Activated CD4-positive, alpha-beta memory T cell treated with anti-CD3 and anti-CD28 coated beads for 36 hours (primary cell): ENCODE results near the gene CDC45. TPM values are rescaled to one million over a fixed set of nuclear protein-coding genes. Genes with fewer than 3 reads are reported as not detected.

Source experiments
- CTCF ChIA-PET: fragments of 350-600 bp; sonication (Branson Sonifier 250); formaldehyde crosslinking; loops from one replicate; lab custom pipeline; 2021; ENCODE audit warnings: antibody characterized with exemption, inconsistent platforms; lab: Charles Lee
- POLR2A ChIA-PET: fragments of 350-600 bp; sonication (Branson Sonifier 250); formaldehyde crosslinking; loops from one replicate; lab custom pipeline; 2021; ENCODE audit warnings: antibody characterized with exemption; lab: Charles Lee
- DNase-seq: peaks from one replicate; pipeline ENCODE4 v3.0.0-alpha.2; 2020
- H3K27ac Mint-ChIP-seq: one replicate; pipeline ENCODE4 v1.8.0; 2021; ENCODE audit warnings: mixed read lengths
- H3K27me3 Mint-ChIP-seq: one replicate; pipeline ENCODE4 v1.8.0; 2021; ENCODE audit warnings: mixed read lengths
- H3K36me3 Mint-ChIP-seq: one replicate; pipeline ENCODE4 v1.8.0; 2021; ENCODE audit warnings: mixed read lengths
- H3K4me1 Mint-ChIP-seq: one replicate; pipeline ENCODE4 v1.8.0; 2021; ENCODE audit warnings: low read depth, mixed read lengths
- H3K4me3 Mint-ChIP-seq: one replicate; pipeline ENCODE4 v1.8.0; 2021; ENCODE audit warnings: mild to moderate bottlenecking, mixed read lengths
- H3K9me3 Mint-ChIP-seq: one replicate; pipeline ENCODE4 v1.8.0; 2021; ENCODE audit warnings: mixed read lengths
- intact Hi-C: fragments of 100-400 bp; cut with micrococcal nuclease; formaldehyde crosslinking; loops from one replicate; pipeline ENCODE4 v1.15.1; 2023
- total RNA-seq, 2 experiments: library from RNA; stranded (reverse); gene quantifications; one replicate each; pipeline ENCODE4 v1.2.3, GENCODE V29; 2021

The CDC45 gene
- total RNA-seq, 2 experiments from 2014 or later: 122 to 130 TPM

- Mint-ChIP-seq H3K27me3 (peaks cover 4% of the 10 kb centered on the region), H3K36me3 (no peaks in the 10 kb centered on the region), H3K27ac (no peak overlapping the region), H3K4me1 (no peaks in the 10 kb centered on the region), H3K9me3 (no peaks in the 10 kb centered on the region), H3K4me3 (no peak overlapping the region)
- intact Hi-C loops: no loop called here
- ChIA-PET POLR2A (no interaction called here), CTCF (interaction anchor here (1.1 to 1.3 kb wide), 2 partner anchors 71 to 171 kb away, joined by 3 to 4 read pairs; no protein-coding TSS in a partner anchor)
- no peak for DNase-seq
Measured at GRCh38 chr22:19559324-19559811, 79.6 kb downstream of the CDC45 start.

- POLR2A ChIA-PET: no interaction called here
- H3K9me3 Mint-ChIP-seq: no peaks in the 10 kb centered on the region
- no peak overlapping the region for H3K27ac Mint-ChIP-seq
Measured at GRCh38 chr22:19559956-19560355, 80.2 kb downstream of the CDC45 start.

GRCh38 chr22:19565382-19566278 is 85.9 kb downstream of the CDC45 start:
- intact Hi-C loops: no loop called here
- no peak for DNase-seq
- Mint-ChIP-seq H3K9me3 (no peaks in the 10 kb centered on the region), H3K36me3 (no peaks in the 10 kb centered on the region), H3K27ac (no peak overlapping the region), H3K27me3 (no peaks in the 10 kb centered on the region), H3K4me1 (peaks cover 3% of the 10 kb centered on the region), H3K4me3 (no peak overlapping the region)
- ChIA-PET POLR2A (no interaction called here), CTCF (interaction anchor here (0.8 to 2.3 kb wide), 2 partner anchors 64 to 67 kb away, joined by 3 to 8 read pairs; no protein-coding TSS in a partner anchor)

More at GRCh38 chr22:19559956-19560355, 80.2 kb downstream of the CDC45 start:
- Mint-ChIP-seq H3K4me3 (no peak overlapping the region), H3K27me3 (peaks cover 4% of the 10 kb centered on the region), H3K4me1 (no peaks in the 10 kb centered on the region), H3K36me3 (no peaks in the 10 kb centered on the region)
- intact Hi-C loops: no loop called here
- DNase-seq: no peak
- CTCF ChIA-PET: interaction anchor here (1.0 to 1.3 kb wide), 3 partner anchors 70 to 170 kb away, joined by 3 to 4 read pairs (median 3); no protein-coding TSS in a partner anchor

- H3K4me1 Mint-ChIP-seq: peaks cover 3% of the 10 kb centered on the region
- DNase-seq: no peak
- no peak overlapping the region for H3K27ac Mint-ChIP-seq
- intact Hi-C loops: no loop called here
- ChIA-PET CTCF (interaction anchor here (2.3 kb wide), 1 partner anchor 63 kb away, joined by 8 read pairs; no protein-coding TSS in a partner anchor), POLR2A (no interaction called here)
- no peaks in the 10 kb centered on the region for H3K27me3 Mint-ChIP-seq
- no peak overlapping the region for H3K4me3 Mint-ChIP-seq
- no peaks in the 10 kb centered on the region for H3K36me3 Mint-ChIP-seq
- no peaks in the 10 kb centered on the region for H3K9me3 Mint-ChIP-seq
Measured at GRCh38 chr22:19566279-19567156, 86.8 kb downstream of the CDC45 start.

GRCh38 chr22:19567157-19568009 is 87.7 kb downstream of the CDC45 start:
- Mint-ChIP-seq H3K4me1 (peaks cover 3% of the 10 kb centered on the region), H3K36me3 (no peaks in the 10 kb centered on the region), H3K27me3 (no peaks in the 10 kb centered on the region), H3K27ac (no peak overlapping the region), H3K4me3 (no peak overlapping the region), H3K9me3 (no peaks in the 10 kb centered on the region)
- intact Hi-C loops: no loop called here
- DNase-seq: no peak
- CTCF ChIA-PET: no interaction called here
- POLR2A ChIA-PET: no interaction called here

- ChIA-PET POLR2A (no interaction called here), CTCF (interaction anchor here (1.3 kb wide), 1 partner anchor 61 kb away, joined by 4 read pairs; no protein-coding TSS in a partner anchor)
- Mint-ChIP-seq H3K27ac (no peak overlapping the region), H3K9me3 (no peaks in the 10 kb centered on the region), H3K4me3 (no peak overlapping the region), H3K27me3 (no peaks in the 10 kb centered on the region), H3K36me3 (no peaks in the 10 kb centered on the region), H3K4me1 (peaks cover 3% of the 10 kb centered on the region)
- intact Hi-C loops: no loop called here
- no peak for DNase-seq
Measured at GRCh38 chr22:19568337-19569275, 88.9 kb downstream of the CDC45 start.

- Mint-ChIP-seq H3K36me3 (no peaks in the 10 kb centered on the region), H3K27ac (no peak overlapping the region), H3K27me3 (no peaks in the 10 kb centered on the region), H3K4me3 (no peak overlapping the region), H3K4me1 (peaks cover 3% of the 10 kb centered on the region), H3K9me3 (no peaks in the 10 kb centered on the region)
- POLR2A ChIA-PET: no interaction called here
- no peak for DNase-seq
- intact Hi-C loops: no loop called here
- CTCF ChIA-PET: interaction anchor here (1.3 kb wide), 1 partner anchor 60 kb away, joined by 4 read pairs; no protein-coding TSS in a partner anchor
Measured at GRCh38 chr22:19569276-19569640, 89.5 kb downstream of the CDC45 start.

GRCh38 chr22:19569976-19570375 is 90.3 kb downstream of the CDC45 start:
- no peak for DNase-seq
- intact Hi-C loops: no loop called here
- ChIA-PET CTCF (no interaction called here), POLR2A (no interaction called here)
- Mint-ChIP-seq H3K27me3 (no peaks in the 10 kb centered on the region), H3K4me1 (peaks cover 3% of the 10 kb centered on the region), H3K27ac (no peak overlapping the region), H3K9me3 (no peaks in the 10 kb centered on the region), H3K4me3 (no peak overlapping the region), H3K36me3 (no peaks in the 10 kb centered on the region)
